Mesenchymal stem cell (in vitro differentiated cells and primary cell): ENCODE results near the gene MAP7D3.

ENCODE experiments used
- DNase-seq: peaks from one replicate; pipeline ENCODE4 v3.0.0-alpha.2; 2013
- H2AFZ ChIP-seq: one replicate; pipeline ENCODE4 v1.6.1; 2013; ENCODE audit warnings: low read depth, mild to moderate bottlenecking, control low read depth, inconsistent platforms, low read length, moderate library complexity
- H2AK5ac ChIP-seq: 2 replicates; pipeline ENCODE4 v1.6.1; 2013; ENCODE audit warnings: low read length, moderate library complexity, mild to moderate bottlenecking, inconsistent platforms; ENCODE audit not compliant: severe bottlenecking
- H2BK120ac ChIP-seq: one replicate; pipeline ENCODE4 v1.6.1; 2013; ENCODE audit warnings: low read depth, mild to moderate bottlenecking, inconsistent platforms, low read length, moderate library complexity
- H2BK12ac ChIP-seq, 2 experiments: one replicate each; pipeline ENCODE4 v1.6.1; 2013; ENCODE audit warnings: inconsistent platforms in 2 of 2, low read length in 2 of 2, mild to moderate bottlenecking in 2 of 2, moderate library complexity in 2 of 2, control low read depth in 1 of 2
- H2BK15ac ChIP-seq: one replicate; pipeline ENCODE4 v1.6.1; 2013; ENCODE audit warnings: mild to moderate bottlenecking, low read depth, inconsistent platforms; ENCODE audit not compliant: poor library complexity, severe bottlenecking
- H2BK5ac ChIP-seq: 2 replicates; pipeline ENCODE4 v1.6.1; 2013; ENCODE audit warnings: low read depth, mild to moderate bottlenecking, low read length, control low read depth, inconsistent platforms; ENCODE audit not compliant: poor library complexity, severe bottlenecking
- H3K14ac ChIP-seq, 2 experiments: one replicate each; pipeline ENCODE4 v1.6.1; 2013; ENCODE audit warnings: inconsistent platforms in 2 of 2, low read length in 2 of 2, control low read depth in 1 of 2, mild to moderate bottlenecking in 1 of 2, moderate library complexity in 1 of 2
- H3K18ac ChIP-seq, 2 experiments: one replicate each; pipeline ENCODE4 v1.6.1; 2013; ENCODE audit warnings: inconsistent platforms in 2 of 2, low read length in 2 of 2, control low read depth in 1 of 2, low read depth in 1 of 2, mild to moderate bottlenecking in 1 of 2
- H3K23ac ChIP-seq, 2 experiments: one replicate each; pipeline ENCODE4 v1.6.1; 2013; ENCODE audit warnings: inconsistent platforms in 2 of 2, low read length in 2 of 2, mild to moderate bottlenecking in 2 of 2, moderate library complexity in 2 of 2, control low read depth in 1 of 2
- H3K27ac ChIP-seq: 2 replicates; pipeline ENCODE4 v1.5.1; 2013; ENCODE audit warnings: mild to moderate bottlenecking, moderate library complexity, low read length, control low read depth, inconsistent platforms; ENCODE audit not compliant: poor library complexity, severe bottlenecking
- H3K27me3 ChIP-seq, 2 experiments: 2 replicates each; pipeline versions ENCODE4 v1.6.1 to v1.7.0; 2013; ENCODE audit warnings: low read length in 2 of 2, mild to moderate bottlenecking in 2 of 2, moderate library complexity in 2 of 2, control low read depth in 1 of 2, inconsistent platforms in 1 of 2; ENCODE audit not compliant: control insufficient read depth in 1 of 2, insufficient read depth in 1 of 2
- H3K36me3 ChIP-seq, 2 experiments: 2 replicates each; pipeline versions ENCODE4 v1.6.1 to v1.7.0; 2013; ENCODE audit warnings: low read length in 2 of 2, control low read depth in 1 of 2, inconsistent platforms in 1 of 2, low read depth in 1 of 2, mild to moderate bottlenecking in 1 of 2; ENCODE audit not compliant: insufficient read depth in 2 of 2, control insufficient read depth in 1 of 2
- H3K4ac ChIP-seq, 2 experiments: one replicate each; pipeline ENCODE4 v1.6.1; 2013; ENCODE audit warnings: inconsistent platforms in 2 of 2, low read length in 2 of 2, mild to moderate bottlenecking in 2 of 2, moderate library complexity in 2 of 2, control low read depth in 1 of 2, low read depth in 1 of 2
- H3K4me1 ChIP-seq: 2 replicates; pipeline ENCODE4 v1.6.1; 2013; ENCODE audit warnings: low read depth, low read length, control low read depth; ENCODE audit not compliant: control insufficient read depth, insufficient read depth
- H3K4me2 ChIP-seq: 2 replicates; pipeline ENCODE4 v1.6.1; 2013; ENCODE audit warnings: low read length, mild to moderate bottlenecking, inconsistent platforms; ENCODE audit not compliant: poor library complexity, severe bottlenecking
- H3K4me3 ChIP-seq, 2 experiments: 2 replicates each; pipeline versions ENCODE4 v1.5.1 to v1.7.0; 2013; ENCODE audit warnings: low read length in 2 of 2, mild to moderate bottlenecking in 2 of 2, control low read depth in 1 of 2, low read depth in 1 of 2; ENCODE audit not compliant: insufficient read depth in 1 of 2
- H3K79me1 ChIP-seq: replicated peaks from 2 replicates; pipeline ENCODE4 v1.6.1; 2013; ENCODE audit warnings: mild to moderate bottlenecking, control low read depth, low read length, inconsistent platforms; ENCODE audit not compliant: poor library complexity, severe bottlenecking
- H3K9ac ChIP-seq: 2 replicates; pipeline ENCODE4 v1.7.0; 2013; ENCODE audit warnings: mild to moderate bottlenecking, low read length, moderate library complexity
- H3K9me3 ChIP-seq: 2 replicates; pipeline ENCODE4 v1.7.0; 2013; ENCODE audit warnings: mild to moderate bottlenecking, low read length; ENCODE audit not compliant: control insufficient read depth
- H4K8ac ChIP-seq: one replicate; pipeline ENCODE4 v1.6.1; 2013; ENCODE audit warnings: inconsistent platforms, mild to moderate bottlenecking, low read length, moderate library complexity
- H4K91ac ChIP-seq: one replicate; pipeline ENCODE4 v1.6.1; 2013; ENCODE audit warnings: mild to moderate bottlenecking, low read length, inconsistent platforms
- WGBS: methylation state at CpG from one replicate; pipeline ENCODE4 v1.1.7; 2013; ENCODE audit warnings: mixed read lengths; 5-methylcytosine and 5-hydroxymethylcytosine counted together

MAP7D3 gene

DNA sequence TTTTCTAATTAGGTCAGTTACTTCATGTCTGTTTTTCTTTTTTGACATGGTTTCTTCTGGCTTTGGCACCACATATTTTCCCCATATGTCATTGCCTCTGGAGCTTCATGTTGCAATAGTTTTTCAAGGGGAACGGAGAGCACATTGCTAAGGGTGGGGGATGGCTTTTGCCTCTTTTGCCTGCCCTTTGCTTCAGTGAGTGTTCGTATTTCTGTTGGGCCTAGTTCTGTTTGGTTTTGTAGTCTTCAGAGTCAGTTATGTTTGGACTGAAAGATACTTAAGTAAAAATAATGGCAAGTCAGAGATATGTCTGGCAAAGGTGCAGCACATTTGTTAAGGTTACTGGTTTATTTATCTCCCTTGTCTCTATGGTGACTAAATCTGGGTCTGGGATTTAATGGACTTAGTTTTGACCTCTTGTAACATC is 74.8 kb downstream of the MAP7D3 start:
- H3K9ac ChIP-seq = peak overlapping the region; percentile 81
- H4K91ac ChIP-seq = no peak overlapping the region
- H3K4me2 ChIP-seq = no peak overlapping the region
- no peak overlapping the region for H2AK5ac ChIP-seq
- peak; percentile 94 for DNase-seq
- no peak overlapping the region for H2BK12ac ChIP-seq
- H3K14ac ChIP-seq = no peak overlapping the region
- H3K27me3 ChIP-seq = no peaks in the 10 kb centered on the region
- 0% methylated on average over 2 of the region's 2 CpGs for WGBS
- no peak overlapping the region for H3K23ac ChIP-seq
- H3K18ac ChIP-seq = no peak overlapping the region
- no peak overlapping the region for H2BK5ac ChIP-seq
- H3K27ac ChIP-seq = peak overlapping the region; percentile 86
- H2BK15ac ChIP-seq = no peak overlapping the region
- H3K4ac ChIP-seq = no peak overlapping the region
- H3K4me1 ChIP-seq = no peaks in the 10 kb centered on the region
- no peak overlapping the region for H4K8ac ChIP-seq
- H2BK120ac ChIP-seq = no peak overlapping the region
- no peaks in the 10 kb centered on the region for H3K9me3 ChIP-seq
- no peaks in the 10 kb centered on the region for H3K36me3 ChIP-seq
- no peak overlapping the region for H2AFZ ChIP-seq
- H3K79me1 ChIP-seq = peaks cover 1% of the 10 kb centered on the region
- no peak overlapping the region for H3K4me3 ChIP-seq

- peak overlapping the region; percentile 86 for H3K9ac ChIP-seq
- DNase-seq = no peak
- H2BK120ac ChIP-seq = no peak overlapping the region
- H4K8ac ChIP-seq = no peak overlapping the region
- H2BK5ac ChIP-seq = no peak overlapping the region
- no peak overlapping the region for H3K18ac ChIP-seq
- peak overlapping the region; percentile 56 for H3K27ac ChIP-seq
- no peak overlapping the region for H2BK12ac ChIP-seq
- H3K27me3 ChIP-seq = no peaks in the 10 kb centered on the region
- H3K36me3 ChIP-seq = no peaks in the 10 kb centered on the region
- WGBS = no CpG with 5 or more reads among the region's 1 CpG
- H2AK5ac ChIP-seq = no peak overlapping the region
- H2AFZ ChIP-seq = no peak overlapping the region
- H2BK15ac ChIP-seq = no peak overlapping the region
- peaks cover 5% of the 10 kb centered on the region for H3K4me1 ChIP-seq
- no peaks in the 10 kb centered on the region for H3K9me3 ChIP-seq
- H3K4me3 ChIP-seq = no peak overlapping the region
- no peak overlapping the region for H3K23ac ChIP-seq
- no peaks in the 10 kb centered on the region for H3K79me1 ChIP-seq
- no peak overlapping the region for H3K14ac ChIP-seq
- H3K4ac ChIP-seq = no peak overlapping the region
- no peak overlapping the region for H4K91ac ChIP-seq
- H3K4me2 ChIP-seq = no peak overlapping the region
These were observed 79.8 kb downstream of the MAP7D3 start for GRCh38 chrX:136171420-136171819.

- Histone ChIP-seq H3K18ac (peak overlapping the region; percentile 89 to 95), H3K36me3 (no peaks in the 10 kb centered on the region), H2BK12ac (peak overlapping the region; percentile 66 to 86), H3K23ac (no peak overlapping the region), H3K14ac (peak overlapping the region in 1 of 2 experiments; percentile 8), H3K4me3 (peak overlapping the region in 1 of 2 experiments; percentile 20), H3K4me1 (peaks cover 5% of the 10 kb centered on the region), H2BK15ac (no peak overlapping the region), H4K8ac (peak overlapping the region; percentile 49), H2AK5ac (peak overlapping the region; percentile 78), H3K4me2 (peak overlapping the region; percentile 39), H3K9ac (peak overlapping the region; percentile 86), H3K9me3 (no peaks in the 10 kb centered on the region), H2BK120ac (peak overlapping the region; percentile 85), H3K4ac (peak overlapping the region; percentile 37 to 64), H4K91ac (peak overlapping the region; percentile 89), H2BK5ac (peak overlapping the region; percentile 79), H2AFZ (no peak overlapping the region), H3K79me1 (no peaks in the 10 kb centered on the region), H3K27me3 (peaks cover 0 to 4% of the 10 kb centered on the region in 2 experiments), H3K27ac (peak overlapping the region; percentile 94)
- DNase-seq = peak; percentile 78
- WGBS = 35% methylated on average over 5 of the region's 9 CpGs
These were observed 80.9 kb downstream of the MAP7D3 start for GRCh38 chrX:136170139-136170800.

GRCh38 chrX:136168929-136169735 is 82.1 kb downstream of the MAP7D3 start:
- H4K91ac ChIP-seq = no peak overlapping the region
- 3% methylated on average over 8 of the region's 17 CpGs for WGBS
- no peak overlapping the region for H2BK120ac ChIP-seq
- H3K4me2 ChIP-seq = peak overlapping the region; percentile 37
- H3K4me3 ChIP-seq = peak overlapping the region in 1 of 2 experiments; percentile 20
- peaks cover 0 to 6% of the 10 kb centered on the region in 2 experiments for H3K27me3 ChIP-seq
- H3K23ac ChIP-seq = no peak overlapping the region
- H2AFZ ChIP-seq = no peak overlapping the region
- H2BK12ac ChIP-seq = no peak overlapping the region
- peak; percentile 97 for DNase-seq
- peaks cover 5% of the 10 kb centered on the region for H3K4me1 ChIP-seq
- no peak overlapping the region for H2BK15ac ChIP-seq
- no peaks in the 10 kb centered on the region for H3K9me3 ChIP-seq
- no peak overlapping the region for H3K14ac ChIP-seq
- H2AK5ac ChIP-seq = peak overlapping the region; percentile 15
- peak overlapping the region; percentile 86 for H3K9ac ChIP-seq
- no peak overlapping the region for H2BK5ac ChIP-seq
- no peaks in the 10 kb centered on the region for H3K36me3 ChIP-seq
- no peaks in the 10 kb centered on the region for H3K79me1 ChIP-seq
- no peak overlapping the region for H3K4ac ChIP-seq
- H3K27ac ChIP-seq = peak overlapping the region; percentile 94
- peak overlapping the region in 1 of 2 experiments; percentile 64 for H3K18ac ChIP-seq
- no peak overlapping the region for H4K8ac ChIP-seq
